CD4-positive, alpha-beta T cell treated with Interferon alpha-2 for 1 hour (primary cell): ENCODE data around the gene PRAMEF12.
"Not testable (repeated sequence)": the region's sequence is repeated elsewhere in the genome, so short reads cannot be mapped to it uniquely, and the experiment has no call there.

Experiments used
- DNase-seq, 2 donors: peaks; one replicate each; pipeline ENCODE4 v3.0.0-alpha.2; 2020 to 2022

Gene PRAMEF12

DNA sequence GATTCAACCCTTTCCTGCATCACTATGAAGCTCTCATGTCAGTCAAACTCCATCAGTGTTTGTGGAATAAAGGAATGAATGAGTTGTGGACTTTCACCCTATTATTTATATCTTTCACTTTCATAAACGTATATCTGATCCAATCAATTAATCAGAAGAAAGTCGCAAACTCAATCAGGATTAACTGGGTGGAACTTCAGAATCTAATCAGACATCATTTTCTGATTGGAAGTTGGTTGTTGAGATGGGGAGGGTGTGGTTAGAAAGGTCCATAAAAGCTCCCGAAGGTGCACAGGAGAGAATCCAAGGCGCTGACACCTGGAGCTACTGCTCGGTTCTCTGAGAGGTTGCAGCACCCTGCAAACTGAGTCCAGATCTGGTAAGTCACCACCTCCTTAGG lies at the start of gene PRAMEF12:
Gene PRAMEF12 (plus strand): TSS at position 301 of the 400 bp plus-strand sequence. CDS start 1,130 bp downstream, outside the sequence.
- no peak for DNase-seq

DNA sequence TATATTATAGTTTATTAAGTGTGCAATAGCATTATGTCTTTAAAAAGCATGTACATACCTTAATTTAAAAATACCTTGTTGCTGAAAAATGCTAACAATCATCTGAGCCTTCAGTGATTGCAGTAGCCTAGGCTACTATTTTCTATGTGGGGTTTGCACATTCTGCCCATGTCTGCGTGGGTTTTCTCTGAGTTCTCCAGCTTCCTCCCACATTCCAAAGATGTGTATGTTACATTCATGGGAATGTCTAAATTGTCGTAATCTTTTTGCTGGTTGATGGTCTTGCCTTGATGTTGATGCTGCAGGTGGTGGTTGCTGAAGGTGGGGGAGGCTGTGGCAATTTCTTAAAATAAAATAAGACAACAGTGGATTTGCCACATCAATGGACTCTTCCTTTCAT lies 45.1 kb upstream of the PRAMEF12 start:
- DNase-seq, result no peak

DNA sequence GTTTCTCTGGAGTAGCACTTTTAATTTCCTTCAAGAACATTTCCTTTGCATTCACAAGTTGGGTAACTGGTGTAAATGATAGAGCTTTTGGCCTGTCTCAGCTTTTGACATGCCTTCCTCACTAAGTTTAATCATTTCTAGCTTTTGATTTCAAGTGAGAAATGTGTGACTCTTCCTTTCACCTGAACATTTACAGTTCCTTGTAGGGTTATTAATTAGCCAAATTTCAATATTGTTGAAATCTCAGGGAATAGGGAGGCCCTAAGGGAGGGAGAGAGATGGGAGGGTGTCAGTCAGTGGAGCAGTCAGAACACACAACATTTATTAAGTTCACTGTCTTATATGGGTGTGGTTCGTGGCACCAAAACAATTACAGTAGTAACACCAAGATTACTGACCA lies 43.4 kb upstream of the PRAMEF12 start:
- DNase-seq, result no peak

DNA sequence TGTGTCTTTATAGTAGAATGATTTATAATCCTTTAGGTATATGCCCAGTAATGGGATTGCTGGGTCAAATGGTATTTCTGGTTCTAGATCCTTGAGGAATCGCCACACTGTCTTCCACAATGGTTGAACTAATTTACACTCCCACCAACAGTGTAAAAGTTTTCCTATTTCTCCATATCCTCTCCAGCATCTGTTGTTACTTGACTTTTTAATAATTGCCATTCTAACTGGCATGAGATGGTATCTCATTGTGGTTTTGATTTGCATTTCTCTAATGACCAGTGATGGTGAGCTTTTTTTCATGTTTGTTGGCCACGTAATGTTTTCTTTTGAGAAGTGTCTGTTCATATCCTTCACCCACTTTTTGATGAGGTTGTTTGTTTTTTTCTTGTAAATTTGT lies 42.5 kb upstream of the PRAMEF12 start:
- DNase-seq, result not testable (repeated sequence)

DNA sequence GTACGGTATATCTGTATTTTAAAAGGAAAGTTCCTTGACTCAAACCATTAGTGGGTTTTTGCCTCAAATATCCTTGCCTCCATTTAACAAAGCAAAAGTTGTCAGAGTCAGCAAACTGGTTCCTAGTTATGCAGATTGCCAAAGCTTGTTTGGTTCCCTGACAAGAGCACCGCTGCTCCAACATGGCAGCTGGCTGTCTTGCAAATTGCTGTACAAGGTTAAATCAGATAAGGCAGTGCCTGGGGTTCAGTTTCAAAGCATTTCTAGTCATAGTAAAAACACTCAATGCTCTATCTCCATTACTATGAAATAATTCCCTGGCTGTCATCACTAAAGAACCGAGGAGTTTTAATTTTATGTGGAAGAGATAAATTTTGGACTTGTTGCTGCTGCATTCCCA lies 38.9 kb upstream of the PRAMEF12 start:
- DNase-seq, result no peak

DNA sequence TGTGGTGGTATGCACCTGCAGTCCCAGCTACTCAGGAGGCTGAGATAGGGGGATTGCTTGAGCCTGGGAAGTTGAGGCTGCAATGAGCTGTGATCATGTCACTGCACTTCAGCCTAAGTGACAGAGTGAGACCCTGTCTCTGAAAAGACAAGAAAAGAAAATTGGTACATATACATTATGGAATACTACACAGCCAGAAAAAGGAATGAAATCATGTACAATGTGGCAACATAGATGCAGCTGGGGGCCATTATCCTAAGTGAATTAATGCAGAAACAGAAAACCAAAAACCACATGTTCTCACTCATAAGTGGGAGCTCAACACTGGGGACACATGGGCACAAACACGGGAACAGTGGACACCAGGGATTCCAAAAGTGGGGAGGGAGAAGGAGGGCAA lies 34.6 kb upstream of the PRAMEF12 start:
- no peak for DNase-seq

DNA sequence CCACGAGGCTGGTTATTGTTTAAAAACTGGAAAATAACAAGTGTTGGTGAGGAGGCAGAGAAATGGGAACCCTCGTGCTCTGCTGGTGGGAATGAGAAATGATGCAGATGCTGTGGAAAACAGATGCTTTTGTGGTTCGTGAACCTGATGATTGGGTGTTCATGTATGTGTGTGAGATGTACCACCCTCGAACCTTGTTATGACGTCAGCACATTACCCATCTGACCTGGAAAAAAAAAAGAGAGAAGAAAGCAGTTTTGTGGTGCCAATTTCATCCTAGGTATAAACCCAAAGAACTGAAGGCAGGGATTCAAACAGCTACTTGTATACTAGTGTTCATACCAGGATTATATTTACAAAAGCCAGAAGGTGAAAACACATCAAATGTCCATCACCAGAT lies 33.9 kb upstream of the PRAMEF12 start:
- no peak for DNase-seq

DNA sequence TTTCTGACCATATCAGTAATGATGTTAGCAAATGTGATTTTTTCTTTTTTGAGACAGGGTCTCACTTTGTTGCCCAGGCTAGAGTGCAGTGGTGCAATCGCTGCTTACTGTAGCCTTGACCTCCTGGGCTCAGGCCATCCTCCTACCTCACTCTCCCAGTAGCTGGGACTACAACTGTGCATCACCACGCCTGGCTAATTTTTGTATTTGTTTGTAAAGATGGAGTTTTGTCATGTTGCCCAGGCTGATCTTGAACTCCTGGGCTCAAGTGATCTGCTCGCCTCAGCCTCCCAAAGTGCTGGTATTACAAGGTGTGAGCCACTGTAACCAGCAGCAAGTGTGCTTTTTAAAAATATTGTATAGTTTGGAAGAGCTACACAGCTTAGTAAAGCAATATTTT lies 31.6 kb upstream of the PRAMEF12 start:
- no peak for DNase-seq

DNA sequence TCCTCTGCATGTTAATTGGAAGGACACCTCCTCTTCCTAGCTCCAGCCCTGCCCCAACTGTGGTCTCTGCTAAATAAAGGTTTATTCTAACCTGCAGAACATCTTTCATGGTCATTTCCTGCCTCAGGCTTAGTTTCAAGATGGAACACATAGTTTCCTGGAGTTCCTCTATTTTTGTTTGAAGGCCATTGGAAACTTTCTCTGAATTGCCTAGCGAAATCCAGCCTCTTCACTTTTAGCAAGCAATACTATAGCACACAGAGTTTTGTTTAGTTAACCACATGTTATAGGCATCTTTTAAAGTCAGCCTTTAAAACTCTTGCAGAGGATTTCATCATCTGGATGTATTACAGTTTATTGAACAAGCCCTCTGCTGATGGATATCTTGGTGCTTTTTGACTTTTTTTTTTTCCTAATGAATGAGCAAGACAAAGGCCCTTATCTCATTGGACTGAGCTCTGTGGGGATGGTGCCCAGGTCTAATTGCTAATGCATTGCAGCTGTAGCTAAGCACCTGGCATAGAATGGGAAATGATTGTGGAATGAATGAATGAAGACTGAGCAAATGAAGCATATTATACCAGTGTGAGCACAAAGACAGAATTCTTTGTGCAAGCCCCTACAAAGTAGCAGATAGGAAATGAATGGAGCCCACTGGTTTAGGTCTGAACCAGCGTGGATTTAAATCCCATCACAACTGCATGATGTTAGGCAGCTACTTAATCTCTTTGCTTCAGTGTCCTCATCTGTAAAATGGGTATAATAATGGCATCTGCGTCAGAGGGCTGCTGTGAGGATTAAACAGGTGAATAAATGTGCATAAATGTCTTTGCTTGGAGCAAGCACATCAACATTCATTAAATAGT lies 28.2 kb upstream of the PRAMEF12 start:
- DNase-seq, result no peak

DNA sequence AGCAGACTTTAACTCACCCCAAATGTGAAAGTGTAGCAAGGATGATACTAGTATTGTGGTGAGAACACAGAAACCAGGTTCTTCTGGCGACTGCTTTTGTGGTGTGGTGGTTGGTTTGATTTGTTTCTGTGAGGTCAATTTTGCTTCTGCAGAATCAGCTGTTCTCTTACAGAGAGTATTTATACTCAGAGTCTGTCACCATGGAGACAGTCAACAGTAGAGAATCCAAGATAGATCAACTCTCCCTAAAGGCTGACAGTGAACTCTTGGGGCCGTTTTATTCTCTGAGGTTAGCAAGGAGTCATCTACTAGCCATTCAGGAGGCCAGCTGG lies 27.6 kb upstream of the PRAMEF12 start, which contains the start of gene CFAP107:
Gene CFAP107 (plus strand): TSS at position 209 of the 332 bp plus-strand sequence. CDS start 231 bp downstream, outside the sequence.
- DNase-seq, result no peak

DNA sequence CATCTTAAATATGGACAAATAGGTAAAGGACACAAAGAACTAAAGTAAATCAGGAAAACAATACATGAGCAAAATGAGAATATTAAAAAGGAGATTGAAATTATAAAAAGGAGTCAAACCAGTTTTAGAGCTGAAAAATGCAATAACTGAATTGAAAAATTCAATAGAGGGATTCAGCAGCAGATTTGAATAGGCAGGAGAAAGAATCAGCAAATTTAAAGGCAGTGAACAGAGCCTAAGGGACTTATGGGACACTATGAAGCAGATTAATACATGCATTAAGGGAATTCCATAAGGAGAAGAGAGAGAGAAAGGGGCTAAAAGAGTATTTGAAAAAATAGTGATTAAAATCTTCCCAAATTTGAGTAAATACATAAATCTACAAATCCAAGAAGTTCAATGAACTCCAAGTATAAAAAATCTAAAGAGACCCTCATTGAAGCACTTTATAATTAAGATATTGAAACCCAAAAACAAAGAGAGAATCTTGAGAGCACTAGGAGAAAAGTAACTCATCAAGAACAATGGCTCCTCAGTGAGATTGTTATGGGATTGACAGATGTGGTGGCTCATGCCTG lies 24.7 kb upstream of the PRAMEF12 start:
- no peak for DNase-seq

DNA sequence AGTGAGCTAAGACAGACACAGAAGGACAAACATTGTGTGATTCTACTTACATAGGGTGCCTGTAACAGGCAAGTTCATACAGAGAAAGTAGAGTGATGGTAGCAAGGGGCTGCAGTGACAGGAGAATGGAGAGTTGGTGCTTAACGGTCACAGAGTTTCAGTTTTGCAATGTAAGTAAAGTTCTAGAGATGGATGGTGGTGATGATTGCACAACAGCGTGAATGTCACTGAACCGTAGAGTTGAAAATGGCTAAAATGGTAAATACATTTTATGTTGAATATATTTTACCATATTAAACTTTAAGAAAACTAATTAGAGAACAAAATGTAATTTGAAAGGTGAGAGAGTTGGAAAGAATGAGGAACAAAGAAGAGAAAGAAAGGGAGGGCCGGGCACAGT lies 18.8 kb upstream of the PRAMEF12 start:
- DNase-seq, result no peak

DNA sequence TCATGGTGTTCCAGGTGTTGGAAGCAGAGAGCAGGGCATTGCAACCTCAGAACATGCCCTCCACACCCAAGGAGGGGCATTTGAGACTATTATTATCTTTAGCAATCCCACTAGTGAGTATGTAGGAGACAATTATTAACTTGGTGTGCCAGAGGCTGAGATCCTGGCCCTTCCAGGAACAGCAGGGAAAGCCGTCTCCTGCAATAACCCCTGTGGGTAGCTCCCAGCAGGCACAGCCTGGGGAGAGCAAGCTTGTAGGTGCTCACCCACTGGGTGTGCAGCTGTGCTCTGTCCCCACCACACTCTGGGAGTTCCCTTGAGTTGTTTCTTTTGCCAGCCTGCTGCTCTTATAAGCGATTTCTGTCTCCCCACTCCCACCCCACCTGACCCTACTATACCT lies 17.3 kb upstream of the PRAMEF12 start:
- no peak for DNase-seq

DNA sequence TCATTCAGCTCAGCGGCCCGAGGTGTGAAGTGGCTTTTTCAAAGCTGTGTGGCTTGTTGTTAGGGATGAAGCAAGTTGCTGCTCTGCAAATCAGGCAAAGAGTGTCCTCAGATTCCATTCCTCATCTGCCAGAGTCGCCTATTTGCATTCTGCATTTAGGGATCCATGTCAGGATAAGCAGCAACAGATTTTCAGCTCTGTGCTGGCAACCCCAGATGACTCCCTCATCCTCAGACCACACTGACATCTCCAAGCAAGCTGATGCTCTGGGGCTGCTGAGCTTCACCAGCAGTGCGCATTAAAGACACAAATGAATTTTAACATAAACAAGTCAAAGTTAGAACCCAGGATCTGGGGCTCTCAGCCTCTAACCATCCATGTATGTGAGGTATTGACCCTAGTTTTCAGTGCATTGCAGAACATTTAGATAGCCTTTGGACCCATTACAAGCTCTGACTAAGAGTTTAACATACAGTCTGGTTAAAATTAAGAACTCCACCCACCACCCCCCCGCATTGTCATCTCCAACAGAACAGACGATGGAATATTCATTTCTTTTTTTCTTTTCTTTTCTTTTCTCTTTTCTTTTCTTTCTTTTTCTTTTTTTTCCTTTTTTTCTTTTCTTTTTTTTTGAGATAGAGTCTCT lies 16.6 kb upstream of the PRAMEF12 start:
- no peak for DNase-seq

DNA sequence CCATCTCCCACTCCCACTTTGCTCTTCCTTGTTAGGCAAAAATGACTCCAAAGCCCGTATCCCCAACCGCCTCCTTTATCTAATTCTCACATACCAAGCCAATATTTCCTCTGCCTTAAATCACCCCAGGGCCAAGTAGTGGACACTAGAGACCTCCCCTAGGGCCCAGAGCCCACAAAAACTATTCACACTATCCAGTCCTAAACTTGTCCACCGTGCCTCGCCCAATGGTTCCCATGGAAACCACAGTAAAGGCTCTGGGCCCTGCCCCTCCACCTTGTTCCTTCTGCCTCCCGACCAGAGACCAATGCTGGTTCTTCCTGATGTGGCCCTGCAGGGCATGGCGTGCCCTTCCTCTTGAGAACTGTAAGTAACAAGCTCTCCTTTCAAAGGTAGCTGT lies 15.7 kb upstream of the PRAMEF12 start:
- DNase-seq, result no peak

DNA sequence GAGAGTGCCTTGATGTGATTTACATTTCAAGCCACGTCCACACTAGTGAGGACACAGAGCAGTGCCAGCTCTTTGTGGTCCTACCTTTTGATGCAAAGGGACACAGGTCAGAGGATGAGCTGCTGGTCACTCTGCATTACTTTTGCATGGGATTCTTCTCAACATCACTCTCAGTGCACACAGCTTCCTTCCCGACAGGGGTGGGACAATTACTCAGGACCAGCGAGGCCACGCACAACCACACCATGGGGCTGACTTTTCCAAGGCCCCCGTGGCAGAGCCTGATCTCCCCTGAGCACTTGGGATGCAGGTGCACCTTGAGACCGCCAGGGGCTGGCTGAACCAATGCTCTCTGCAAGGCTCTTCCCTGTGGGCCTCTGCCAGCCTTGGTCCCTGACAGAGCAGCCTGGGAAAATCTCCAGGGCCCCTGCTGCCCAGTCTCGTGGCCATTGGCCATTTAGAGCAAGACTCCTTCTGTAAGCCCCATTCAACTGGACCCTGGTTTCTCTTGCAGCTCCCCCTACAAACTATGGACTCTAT lies 13.2 kb upstream of the PRAMEF12 start:
- no peak for DNase-seq

DNA sequence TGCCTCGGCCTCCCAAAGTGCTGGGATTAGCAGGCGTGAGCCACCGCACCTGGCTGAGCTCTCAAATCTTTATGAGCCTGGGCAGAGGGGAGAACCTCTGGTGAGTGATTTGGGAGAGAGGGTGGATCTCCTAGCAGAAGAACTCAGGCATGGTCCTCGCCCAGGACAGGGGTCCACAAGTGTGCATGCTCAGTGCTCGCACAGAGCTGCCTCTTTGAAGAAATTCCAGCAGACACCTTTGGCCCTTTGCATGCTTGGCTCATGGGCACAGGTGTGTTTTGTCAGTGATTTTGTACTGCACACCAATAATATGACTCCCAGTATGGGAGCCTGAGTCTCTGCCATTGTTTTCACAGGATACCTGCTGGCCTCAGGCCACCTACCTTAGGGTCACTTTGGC lies 11.8 kb upstream of the PRAMEF12 start:
- no peak for DNase-seq

DNA sequence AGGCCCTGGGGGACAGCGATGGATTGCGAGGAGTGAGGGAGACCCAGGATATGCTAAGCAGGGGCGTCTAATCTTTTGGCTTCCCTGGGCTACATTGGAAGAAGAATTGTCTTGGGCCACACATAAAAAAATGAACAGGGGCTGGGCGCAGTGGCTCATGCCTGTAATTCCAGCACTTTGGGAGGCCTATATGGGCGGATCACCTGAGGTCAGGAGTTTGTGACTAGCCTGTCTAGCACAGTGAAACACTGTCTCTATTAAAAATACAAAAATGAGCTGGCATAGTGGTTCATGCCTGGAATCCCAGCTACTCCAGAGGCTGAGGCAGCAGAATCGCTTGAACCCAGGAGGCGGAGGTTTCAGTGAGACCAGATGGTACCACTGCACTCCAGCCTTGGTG lies 10.8 kb upstream of the PRAMEF12 start:
- no peak for DNase-seq

DNA sequence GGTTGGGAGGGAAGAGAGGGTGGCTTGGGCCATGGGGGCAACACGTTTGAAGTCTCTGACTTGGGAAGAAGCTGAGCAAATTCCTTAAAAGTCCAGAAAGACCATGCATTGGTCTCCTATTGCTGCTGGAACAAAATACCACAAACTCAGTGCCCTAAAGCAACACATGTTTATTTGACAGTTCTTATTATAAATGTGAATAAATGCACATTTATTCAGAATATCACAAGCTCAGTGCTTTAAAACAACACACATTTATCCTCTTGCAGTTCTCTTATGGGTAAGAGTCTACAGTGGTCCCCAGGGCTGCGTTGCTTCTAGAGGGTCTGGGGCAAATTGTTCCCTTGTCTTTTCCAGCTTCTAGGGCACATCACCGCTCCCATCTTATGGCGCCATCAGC lies 10.1 kb upstream of the PRAMEF12 start:
- DNase-seq, result no peak

DNA sequence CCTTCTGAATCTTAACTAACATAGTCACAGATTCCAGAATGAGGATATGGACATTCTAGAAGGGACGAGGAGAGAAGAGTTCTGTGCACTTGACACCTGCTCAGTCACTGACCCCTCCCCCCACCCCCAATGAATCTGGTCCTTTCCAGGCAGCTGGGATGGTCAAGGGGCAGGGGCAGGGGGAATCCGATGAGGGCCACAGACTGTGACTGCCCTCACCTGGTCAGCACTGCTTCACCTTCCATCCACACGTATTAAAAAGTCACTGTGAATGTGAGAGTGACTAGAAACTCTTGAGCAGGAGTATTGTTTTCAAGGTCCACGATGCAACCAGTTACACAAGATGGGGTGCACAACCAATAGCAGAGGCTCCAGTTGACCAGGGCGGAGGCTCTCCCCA lies 9.5 kb upstream of the PRAMEF12 start:
- DNase-seq, result no peak

DNA sequence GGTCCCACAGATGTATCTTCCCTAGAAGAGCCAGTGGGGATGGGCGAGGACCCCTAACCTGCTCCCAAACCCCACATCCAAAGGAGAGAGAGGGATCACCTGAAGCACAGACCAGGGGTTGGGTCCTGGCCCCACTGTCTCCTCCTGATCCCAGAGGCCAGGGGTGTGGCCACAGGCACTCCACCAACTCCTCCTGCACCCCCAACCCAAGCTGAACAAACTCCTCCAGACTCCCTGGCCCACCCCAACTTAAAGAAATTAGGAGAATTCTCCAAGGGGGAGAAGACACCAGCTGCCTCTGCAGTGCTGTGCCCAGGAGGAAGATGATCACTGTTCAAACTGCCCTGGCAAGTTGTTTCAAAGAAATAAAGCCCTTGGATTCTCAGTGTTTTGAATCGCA lies 4.5 kb upstream of the PRAMEF12 start:
- no peak for DNase-seq

DNA sequence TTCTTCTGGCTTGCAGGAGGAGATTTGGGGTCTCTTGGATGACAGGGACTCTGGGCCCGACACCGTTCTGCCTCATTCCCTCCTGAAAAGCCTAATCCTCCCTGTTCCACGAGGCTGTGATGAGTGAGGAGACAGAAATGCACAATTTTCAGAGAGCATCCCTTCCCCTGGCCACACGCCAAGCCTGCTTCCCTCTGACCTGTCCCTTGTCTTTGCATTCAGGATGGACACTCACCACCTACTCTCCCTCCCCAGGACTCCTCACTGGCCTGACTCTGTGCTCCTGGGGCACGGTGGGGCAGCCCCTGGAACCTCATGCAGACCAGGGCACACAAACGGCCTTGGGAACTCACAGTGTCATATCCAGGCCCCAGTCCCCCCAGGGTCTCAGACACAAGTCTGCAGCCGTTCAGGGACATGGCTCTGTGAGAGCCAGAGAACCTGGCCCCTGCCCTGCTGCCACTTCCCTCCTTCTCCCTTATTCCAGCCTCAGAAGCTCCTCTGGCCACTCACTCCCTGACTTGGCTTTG lies 3.5 kb upstream of the PRAMEF12 start:
- DNase-seq, result no peak

DNA sequence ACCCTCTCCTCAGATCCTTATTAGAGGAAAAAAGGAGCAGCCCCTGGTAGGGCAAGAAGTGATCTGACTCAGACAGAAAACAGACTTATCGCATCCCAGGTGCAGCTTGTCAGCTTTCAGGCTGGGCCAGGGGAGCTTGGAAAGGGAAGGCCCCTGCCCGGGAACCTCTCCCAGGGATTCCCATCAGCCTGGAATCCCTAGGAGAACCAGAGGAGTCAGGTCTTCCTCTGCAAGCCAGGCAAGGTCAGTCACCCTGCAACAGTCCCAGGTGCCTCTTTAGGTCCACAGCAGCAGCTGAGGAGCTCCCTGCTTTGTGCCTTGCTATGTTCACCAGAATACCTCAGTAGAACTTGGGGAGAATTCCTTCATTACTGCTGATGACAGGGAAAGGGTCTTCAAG lies 2.9 kb upstream of the PRAMEF12 start:
- no peak for DNase-seq

DNA sequence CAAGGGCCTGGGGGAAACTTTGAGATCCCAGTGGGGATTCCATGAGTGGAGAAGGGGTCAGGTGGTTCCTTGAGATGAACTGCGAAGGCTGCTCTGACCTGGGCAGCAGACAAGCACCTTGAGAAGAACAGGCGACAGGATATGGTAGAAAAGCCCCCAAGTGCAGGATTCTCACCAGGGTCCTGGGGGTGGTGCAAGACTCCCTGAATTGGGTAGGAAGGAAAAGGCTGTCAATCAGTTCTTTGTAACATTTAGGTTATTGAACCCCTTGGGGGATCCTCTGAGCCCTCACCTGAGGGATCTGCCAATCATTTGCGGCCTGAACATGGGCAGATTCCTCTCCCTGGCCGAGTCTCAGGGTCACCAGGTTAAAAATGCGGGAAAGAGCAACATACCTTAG lies 2.4 kb upstream of the PRAMEF12 start:
- no peak for DNase-seq
